HepG2 (cell line): Measurements from ENCODE around the gene ELF1. TPM values are rescaled to one million over a fixed set of nuclear protein-coding genes. Genes with fewer than 3 reads are reported as not detected.

Source experiments
- HNF1A ChIP-seq, 2 experiments: sonication (generic) in 1 of 2; formaldehyde crosslinking in 1 of 2; IDR thresholded peaks; 2 replicates each; pipeline versions ENCODE4 v1.4.0 to v1.6.1; 2016 to 2020; ENCODE audit warnings: borderline replicate concordance in 1 of 2, low read depth in 1 of 2, mild to moderate bottlenecking in 1 of 2, missing genetic modification reagents in 1 of 2
- KDM5B ChIP-seq: sonication (generic); formaldehyde crosslinking; IDR thresholded peaks from 2 replicates; pipeline ENCODE4 v1.4.0; 2020; ENCODE audit warnings: missing genetic modification reagents, mild to moderate bottlenecking, borderline replicate concordance
- REXO4 ChIP-seq: sonication (generic); formaldehyde crosslinking; IDR thresholded peaks from 2 replicates; pipeline ENCODE4 v1.8.0; 2022; ENCODE audit warnings: missing genetic modification reagents, mild to moderate bottlenecking, borderline replicate concordance
- STAT6 ChIP-seq: sonication (generic); formaldehyde crosslinking; IDR thresholded peaks from 2 replicates; pipeline ENCODE4 v1.4.0; 2020; ENCODE audit warnings: missing genetic modification reagents, mild to moderate bottlenecking, borderline replicate concordance
- U2AF1 ChIP-seq: fragments of 200-400 bp; formaldehyde crosslinking; optimal IDR thresholded peaks from 2 replicates; pipeline ENCODE3; 2017; ENCODE audit warnings: mild to moderate bottlenecking, low read depth, low read length
- ZBTB3 ChIP-seq: sonication (generic); formaldehyde crosslinking; IDR thresholded peaks from 2 replicates; pipeline ENCODE4 v1.4.0; 2020; ENCODE audit warnings: low read depth, mild to moderate bottlenecking, moderate library complexity, missing genetic modification reagents, borderline replicate concordance
- ZBTB39 ChIP-seq: sonication (generic); formaldehyde crosslinking; IDR thresholded peaks from 2 replicates; pipeline ENCODE4 v1.5.0; 2020; ENCODE audit warnings: missing genetic modification reagents
- ZIK1 ChIP-seq: sonication (generic); formaldehyde crosslinking; IDR thresholded peaks from 2 replicates; pipeline ENCODE4 v1.5.0; 2020; ENCODE audit warnings: mild to moderate bottlenecking, low read depth, missing genetic modification reagents, borderline replicate concordance
- ZNF674 ChIP-seq: sonication (generic); formaldehyde crosslinking; IDR thresholded peaks from 2 replicates; pipeline ENCODE4 v1.5.0; 2020; ENCODE audit warnings: low read depth, mild to moderate bottlenecking, missing genetic modification reagents
- ZNF737 ChIP-seq: sonication (generic); formaldehyde crosslinking; IDR thresholded peaks from 2 replicates; pipeline ENCODE4 v1.5.0; 2020; ENCODE audit warnings: missing genetic modification reagents, mild to moderate bottlenecking, borderline replicate concordance
- polyA plus RNA-seq, 8 experiments: library from polyadenylated mRNA; depleted of rRNA in 3 of 8; stranded (reverse) in 7 of 8; unstranded in 1 of 8; fragments of >200 nt; fragmentation: Illumina TruSeq in 4 of 8; extraction: Trizol in 4 of 8; gene quantifications; 2 replicates each; pipeline versions ENCODE4 v1.2.1 to v1.2.3, GENCODE V29; 2011 to 2016; ENCODE audit warnings: low read depth in 4 of 8, missing spikeins in 1 of 8, mixed read lengths in 1 of 8; ENCODE audit not compliant: insufficient read depth in 1 of 8
- total RNA-seq, 5 experiments: library from RNA; depleted of rRNA; stranded (reverse); fragments of >200 nt; fragmentation: Illumina TruSeq; extraction: Trizol; gene quantifications; 2 replicates each; pipeline ENCODE4 v1.2.3, GENCODE V29; 2016; ENCODE audit warnings: low read depth in 1 of 5
- TF ChIP-seq, protein P1 (sequence below): sonication (generic); formaldehyde crosslinking; IDR thresholded peaks from 2 replicates; pipeline ENCODE4 v1.4.0; 2020; ENCODE audit warnings: missing genetic modification reagents
- TF ChIP-seq, protein P2 (sequence below): IDR thresholded peaks from 2 replicates; pipeline ENCODE4 v1.6.1; 2012; ENCODE audit warnings: low read length, improper control_type of control experiment

ELF1 gene
- total and polyA plus RNA-seq, 2 of the 13 experiments (the other 11 are each of a cell fraction or from before 2014, with no cell fraction given) = 24.6 to 71.5 TPM

GRCh38 chr13:41019578-41020347 lies 647 bp upstream of the ELF1 start (continued):
- TF ChIP-seq, protein P1, sequence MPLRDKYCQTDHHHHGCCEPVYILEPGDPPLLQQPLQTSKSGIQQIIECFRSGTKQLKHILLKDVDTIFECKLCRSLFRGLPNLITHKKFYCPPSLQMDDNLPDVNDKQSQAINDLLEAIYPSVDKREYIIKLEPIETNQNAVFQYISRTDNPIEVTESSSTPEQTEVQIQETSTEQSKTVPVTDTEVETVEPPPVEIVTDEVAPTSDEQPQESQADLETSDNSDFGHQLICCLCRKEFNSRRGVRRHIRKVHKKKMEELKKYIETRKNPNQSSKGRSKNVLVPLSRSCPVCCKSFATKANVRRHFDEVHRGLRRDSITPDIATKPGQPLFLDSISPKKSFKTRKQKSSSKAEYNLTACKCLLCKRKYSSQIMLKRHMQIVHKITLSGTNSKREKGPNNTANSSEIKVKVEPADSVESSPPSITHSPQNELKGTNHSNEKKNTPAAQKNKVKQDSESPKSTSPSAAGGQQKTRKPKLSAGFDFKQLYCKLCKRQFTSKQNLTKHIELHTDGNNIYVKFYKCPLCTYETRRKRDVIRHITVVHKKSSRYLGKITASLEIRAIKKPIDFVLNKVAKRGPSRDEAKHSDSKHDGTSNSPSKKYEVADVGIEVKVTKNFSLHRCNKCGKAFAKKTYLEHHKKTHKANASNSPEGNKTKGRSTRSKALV = no peak
- TF ChIP-seq, protein P2, sequence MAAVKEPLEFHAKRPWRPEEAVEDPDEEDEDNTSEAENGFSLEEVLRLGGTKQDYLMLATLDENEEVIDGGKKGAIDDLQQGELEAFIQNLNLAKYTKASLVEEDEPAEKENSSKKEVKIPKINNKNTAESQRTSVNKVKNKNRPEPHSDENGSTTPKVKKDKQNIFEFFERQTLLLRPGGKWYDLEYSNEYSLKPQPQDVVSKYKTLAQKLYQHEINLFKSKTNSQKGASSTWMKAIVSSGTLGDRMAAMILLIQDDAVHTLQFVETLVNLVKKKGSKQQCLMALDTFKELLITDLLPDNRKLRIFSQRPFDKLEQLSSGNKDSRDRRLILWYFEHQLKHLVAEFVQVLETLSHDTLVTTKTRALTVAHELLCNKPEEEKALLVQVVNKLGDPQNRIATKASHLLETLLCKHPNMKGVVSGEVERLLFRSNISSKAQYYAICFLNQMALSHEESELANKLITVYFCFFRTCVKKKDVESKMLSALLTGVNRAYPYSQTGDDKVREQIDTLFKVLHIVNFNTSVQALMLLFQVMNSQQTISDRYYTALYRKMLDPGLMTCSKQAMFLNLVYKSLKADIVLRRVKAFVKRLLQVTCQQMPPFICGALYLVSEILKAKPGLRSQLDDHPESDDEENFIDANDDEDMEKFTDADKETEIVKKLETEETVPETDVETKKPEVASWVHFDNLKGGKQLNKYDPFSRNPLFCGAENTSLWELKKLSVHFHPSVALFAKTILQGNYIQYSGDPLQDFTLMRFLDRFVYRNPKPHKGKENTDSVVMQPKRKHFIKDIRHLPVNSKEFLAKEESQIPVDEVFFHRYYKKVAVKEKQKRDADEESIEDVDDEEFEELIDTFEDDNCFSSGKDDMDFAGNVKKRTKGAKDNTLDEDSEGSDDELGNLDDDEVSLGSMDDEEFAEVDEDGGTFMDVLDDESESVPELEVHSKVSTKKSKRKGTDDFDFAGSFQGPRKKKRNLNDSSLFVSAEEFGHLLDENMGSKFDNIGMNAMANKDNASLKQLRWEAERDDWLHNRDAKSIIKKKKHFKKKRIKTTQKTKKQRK = no peak
- TF ChIP-seq KDM5B = no peak
- no peak for TF ChIP-seq ZBTB39 (CRISPR knock-in tag)
- no peak for TF ChIP-seq ZBTB3 (CRISPR knock-in tag)
- TF ChIP-seq ZNF737 = no peak
- no peak for TF ChIP-seq ZNF674 (CRISPR knock-in tag)
- TF ChIP-seq REXO4 = no peak
- peak; percentile 91 for TF ChIP-seq HNF1A (IDR thresholded peaks at IDR 0.05; ENCODE audit: low read depth)
- peak; percentile 91; the same call in 1 of the 2 replicates for TF ChIP-seq HNF1A (CRISPR knock-in tag; IDR thresholded peaks at IDR 0.05; ENCODE audit: borderline replicate concordance)
- TF ChIP-seq U2AF1 = no peak
- no peak for TF ChIP-seq ZIK1 (CRISPR knock-in tag)
- TF ChIP-seq STAT6 (CRISPR knock-in tag) = no peak
